Neutrophil (primary cell): ENCODE measurements around the gene DEGS2.
A peak's percentile ranks its signal among the peaks of the same experiment; 100 is the strongest.
"Not testable (repeated sequence)": the region's sequence is repeated elsewhere in the genome, so short reads cannot be mapped to it uniquely, and the experiment has no call there.

Experiments
- H3K27ac ChIP-seq: fragments of 200-600 bp; sonication (generic); 2 replicates; pipeline ENCODE4 v1.5.1; 2016; ENCODE audit warnings: mild to moderate bottlenecking, moderate library complexity
- H3K27me3 ChIP-seq: fragments of 200-600 bp; sonication (generic); 2 replicates; pipeline ENCODE4 v1.6.0; 2016; ENCODE audit warnings: mild to moderate bottlenecking
- H3K36me3 ChIP-seq: fragments of 200-600 bp; sonication (generic); 2 replicates; pipeline ENCODE4 v1.5.1; 2017
- H3K4me1 ChIP-seq, 2 experiments: fragments of 200-600 bp in 1 of 2; sonication (generic) in 1 of 2; 1 replicate in 1 of 2; 2 replicates in 1 of 2; pipeline versions ENCODE4 v1.5.1 to v1.6.1; 2013 to 2016; ENCODE audit warnings: low read depth in 1 of 2, low read length in 1 of 2, mild to moderate bottlenecking in 1 of 2, moderate library complexity in 1 of 2; ENCODE audit not compliant: control insufficient read depth in 1 of 2, insufficient read depth in 1 of 2
- H3K4me3 ChIP-seq, 2 experiments: fragments of 200-600 bp in 1 of 2; sonication (generic) in 1 of 2; 1 replicate in 1 of 2; 2 replicates in 1 of 2; pipeline ENCODE4 v1.5.1; 2013 to 2016; ENCODE audit warnings: low read depth in 1 of 2, low read length in 1 of 2, mild to moderate bottlenecking in 1 of 2, moderate library complexity in 1 of 2
- H3K9me3 ChIP-seq: fragments of 200-600 bp; sonication (generic); 2 replicates; pipeline ENCODE4 v1.5.1; 2016
- TF ChIP-seq, protein P1 (sequence below): fragments of 200-600 bp; sonication (generic); IDR thresholded peaks from 2 replicates; pipeline ENCODE4 v1.5.1; 2016; ENCODE audit warnings: antibody characterized with exemption

The DEGS2 gene

DNA sequence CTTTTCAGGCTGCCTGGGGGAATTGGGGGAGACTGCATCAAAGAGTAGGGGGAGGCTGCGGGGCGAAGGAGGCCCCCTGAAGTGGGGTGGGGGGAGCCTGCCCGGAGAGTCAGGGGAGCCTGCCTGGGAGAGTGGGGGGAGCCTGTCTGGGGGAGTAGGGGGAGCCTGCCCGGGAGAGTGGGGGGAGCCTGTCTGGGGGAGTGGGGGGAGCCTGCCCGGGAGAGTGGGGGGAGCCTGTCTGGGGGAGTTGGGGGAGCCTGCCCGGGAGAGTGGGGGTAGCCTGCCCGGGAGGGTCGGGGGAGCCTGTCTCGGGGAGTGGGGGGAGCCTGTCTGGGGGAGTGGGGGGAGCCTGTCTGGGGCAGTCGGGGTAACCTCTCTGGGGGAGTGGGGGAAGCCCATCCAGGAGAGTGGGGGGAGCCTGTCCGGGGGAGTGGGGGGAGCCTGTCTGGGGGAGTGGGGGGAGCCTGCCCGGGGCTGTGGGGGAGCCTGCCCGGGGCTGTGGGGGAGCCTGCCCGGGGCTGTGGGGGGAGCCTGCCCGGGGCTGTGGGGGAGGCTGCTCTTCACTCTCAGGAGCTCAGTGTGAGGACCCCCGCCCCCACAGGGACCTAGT lies 6.5 kb upstream of the DEGS2 start:
- peaks cover 44% of the 10 kb centered on the region for H3K27me3 ChIP-seq
- H3K36me3 ChIP-seq: no peaks in the 10 kb centered on the region
- H3K4me1 ChIP-seq: peaks cover 7 to 8% of the 10 kb centered on the region in 2 experiments
- H3K4me3 ChIP-seq: peak overlapping the region in 1 of 2 experiments; percentile 39
- H3K27ac ChIP-seq: no peak overlapping the region
- TF ChIP-seq, protein P1, sequence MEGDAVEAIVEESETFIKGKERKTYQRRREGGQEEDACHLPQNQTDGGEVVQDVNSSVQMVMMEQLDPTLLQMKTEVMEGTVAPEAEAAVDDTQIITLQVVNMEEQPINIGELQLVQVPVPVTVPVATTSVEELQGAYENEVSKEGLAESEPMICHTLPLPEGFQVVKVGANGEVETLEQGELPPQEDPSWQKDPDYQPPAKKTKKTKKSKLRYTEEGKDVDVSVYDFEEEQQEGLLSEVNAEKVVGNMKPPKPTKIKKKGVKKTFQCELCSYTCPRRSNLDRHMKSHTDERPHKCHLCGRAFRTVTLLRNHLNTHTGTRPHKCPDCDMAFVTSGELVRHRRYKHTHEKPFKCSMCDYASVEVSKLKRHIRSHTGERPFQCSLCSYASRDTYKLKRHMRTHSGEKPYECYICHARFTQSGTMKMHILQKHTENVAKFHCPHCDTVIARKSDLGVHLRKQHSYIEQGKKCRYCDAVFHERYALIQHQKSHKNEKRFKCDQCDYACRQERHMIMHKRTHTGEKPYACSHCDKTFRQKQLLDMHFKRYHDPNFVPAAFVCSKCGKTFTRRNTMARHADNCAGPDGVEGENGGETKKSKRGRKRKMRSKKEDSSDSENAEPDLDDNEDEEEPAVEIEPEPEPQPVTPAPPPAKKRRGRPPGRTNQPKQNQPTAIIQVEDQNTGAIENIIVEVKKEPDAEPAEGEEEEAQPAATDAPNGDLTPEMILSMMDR: no peak
- H3K9me3 ChIP-seq: no peaks in the 10 kb centered on the region

DNA sequence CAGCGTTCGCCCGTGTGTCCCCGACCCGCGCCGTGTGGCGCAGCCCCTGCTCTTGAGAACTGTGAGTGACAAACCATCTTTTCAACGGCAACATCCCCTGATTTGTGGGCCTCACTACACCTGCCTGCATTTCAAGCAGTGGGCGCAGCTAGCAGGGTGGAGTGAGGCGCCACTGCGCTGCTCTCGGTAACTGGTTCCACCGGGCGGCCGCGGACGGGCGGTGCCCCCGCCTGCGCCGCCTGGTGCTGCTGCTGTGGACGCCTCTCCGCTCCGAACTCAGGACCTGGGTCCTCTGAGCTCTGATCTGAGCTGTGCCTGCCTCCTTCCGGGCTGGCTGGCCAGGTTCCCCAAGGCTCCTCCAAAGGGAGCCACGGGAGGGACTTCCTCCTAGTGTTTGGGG lies 5.9 kb upstream of the DEGS2 start:
- H3K36me3 ChIP-seq: no peaks in the 10 kb centered on the region
- no peak overlapping the region for H3K4me3 ChIP-seq
- no peaks in the 10 kb centered on the region for H3K9me3 ChIP-seq
- H3K27me3 ChIP-seq: peaks cover 50% of the 10 kb centered on the region
- TF ChIP-seq, protein P1: no peak
- peaks cover 7 to 8% of the 10 kb centered on the region in 2 experiments for H3K4me1 ChIP-seq
- no peak overlapping the region for H3K27ac ChIP-seq

DNA sequence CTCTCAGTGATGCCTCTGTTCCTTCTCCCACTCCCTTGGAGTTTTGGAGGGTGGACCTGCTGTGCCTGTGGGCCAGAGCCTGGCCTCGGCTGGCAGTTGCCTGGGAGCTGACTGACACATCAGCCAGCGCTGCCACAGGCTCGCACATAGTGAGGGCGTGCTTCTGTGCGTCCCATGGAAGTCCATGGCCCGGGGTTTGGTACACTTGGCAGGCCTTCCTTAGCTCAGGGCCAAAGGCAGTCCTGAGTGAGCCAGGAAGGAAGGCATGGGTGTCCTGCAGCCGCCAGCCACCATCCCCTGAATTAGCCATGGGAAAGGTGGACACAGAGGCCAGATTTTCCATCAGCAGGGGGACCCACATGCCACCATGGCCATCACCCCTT lies 1.1 kb upstream of the DEGS2 start:
- Histone ChIP-seq H3K9me3 (no peaks in the 10 kb centered on the region), H3K4me3 (no peak overlapping the region), H3K4me1 (peaks cover 12 to 13% of the 10 kb centered on the region in 2 experiments), H3K27me3 (peaks cover 81% of the 10 kb centered on the region), H3K27ac (no peak overlapping the region), H3K36me3 (no peaks in the 10 kb centered on the region)
- TF ChIP-seq, protein P1: no peak

DNA sequence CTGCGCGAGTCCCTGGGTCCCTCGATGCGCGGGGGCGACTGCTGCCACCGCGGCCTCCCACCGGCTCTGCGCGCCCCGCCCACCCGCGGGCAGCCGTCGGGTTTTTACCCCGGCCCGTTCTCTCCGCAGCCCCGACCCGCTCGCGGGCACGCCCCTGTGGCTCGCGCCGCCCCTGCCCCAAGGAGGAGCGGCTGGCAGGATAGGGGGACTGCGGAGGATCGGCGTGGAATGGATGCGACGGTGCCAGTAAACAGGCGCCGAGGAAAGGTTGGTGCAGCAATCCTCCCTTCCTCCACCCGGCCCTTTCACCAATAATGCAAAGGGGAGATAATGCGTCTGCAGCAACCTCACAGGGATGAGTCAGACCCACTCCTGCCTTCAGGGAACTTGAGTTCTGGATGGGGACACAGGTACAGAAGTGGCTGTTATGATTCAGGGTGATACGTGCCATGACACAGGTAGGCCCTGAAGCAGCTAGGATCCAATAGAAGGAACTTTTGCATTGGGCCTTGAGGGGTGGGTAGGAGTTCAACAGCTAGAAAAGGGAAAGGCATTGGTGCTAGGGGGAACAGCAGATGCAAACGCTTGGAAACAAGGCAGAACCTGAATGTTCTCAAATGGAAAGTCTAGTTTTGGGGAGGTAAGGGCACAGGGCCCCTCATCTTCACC lies 554 bp upstream of the DEGS2 start:
- TF ChIP-seq, protein P1: no peak
- H3K36me3 ChIP-seq: no peaks in the 10 kb centered on the region
- H3K27ac ChIP-seq: no peak overlapping the region
- H3K9me3 ChIP-seq: peaks cover 4% of the 10 kb centered on the region
- H3K27me3 ChIP-seq: peaks cover 76% of the 10 kb centered on the region
- peak overlapping the region; percentile 26 to 60 for H3K4me3 ChIP-seq
- peaks cover 12 to 13% of the 10 kb centered on the region in 2 experiments for H3K4me1 ChIP-seq

DNA sequence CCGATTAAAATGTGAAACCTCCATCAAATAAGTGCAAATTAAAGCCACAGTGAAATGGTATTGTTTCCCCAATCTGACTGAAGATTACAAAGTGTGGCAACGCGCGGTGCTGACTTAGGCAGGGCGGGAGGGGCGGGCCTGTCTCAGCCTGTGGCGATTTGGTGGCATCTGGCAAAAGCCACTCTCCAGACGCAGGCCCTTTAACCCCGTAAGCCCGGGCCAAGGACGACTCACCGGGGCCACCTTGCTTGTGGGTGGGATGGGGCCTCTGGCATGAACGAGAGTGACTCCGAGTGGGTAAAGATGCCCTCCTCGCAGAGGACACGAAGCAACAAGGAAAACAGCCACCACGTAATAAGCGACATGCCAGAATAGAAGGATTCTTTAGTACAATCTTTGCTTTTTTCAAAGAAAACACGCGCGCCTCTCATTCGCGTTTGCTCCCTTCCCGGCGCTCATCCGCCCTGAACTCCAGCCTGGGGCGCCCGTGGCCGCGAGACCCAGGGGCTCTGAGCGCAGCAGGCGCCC lies 815 bp downstream of the DEGS2 start:
- no peaks in the 10 kb centered on the region for H3K36me3 ChIP-seq
- peaks cover 68% of the 10 kb centered on the region for H3K27me3 ChIP-seq
- no peak overlapping the region for H3K4me3 ChIP-seq
- H3K9me3 ChIP-seq: peaks cover 12% of the 10 kb centered on the region
- peaks cover 12 to 13% of the 10 kb centered on the region in 2 experiments for H3K4me1 ChIP-seq
- TF ChIP-seq, protein P1: no peak
- H3K27ac ChIP-seq: no peak overlapping the region

DNA sequence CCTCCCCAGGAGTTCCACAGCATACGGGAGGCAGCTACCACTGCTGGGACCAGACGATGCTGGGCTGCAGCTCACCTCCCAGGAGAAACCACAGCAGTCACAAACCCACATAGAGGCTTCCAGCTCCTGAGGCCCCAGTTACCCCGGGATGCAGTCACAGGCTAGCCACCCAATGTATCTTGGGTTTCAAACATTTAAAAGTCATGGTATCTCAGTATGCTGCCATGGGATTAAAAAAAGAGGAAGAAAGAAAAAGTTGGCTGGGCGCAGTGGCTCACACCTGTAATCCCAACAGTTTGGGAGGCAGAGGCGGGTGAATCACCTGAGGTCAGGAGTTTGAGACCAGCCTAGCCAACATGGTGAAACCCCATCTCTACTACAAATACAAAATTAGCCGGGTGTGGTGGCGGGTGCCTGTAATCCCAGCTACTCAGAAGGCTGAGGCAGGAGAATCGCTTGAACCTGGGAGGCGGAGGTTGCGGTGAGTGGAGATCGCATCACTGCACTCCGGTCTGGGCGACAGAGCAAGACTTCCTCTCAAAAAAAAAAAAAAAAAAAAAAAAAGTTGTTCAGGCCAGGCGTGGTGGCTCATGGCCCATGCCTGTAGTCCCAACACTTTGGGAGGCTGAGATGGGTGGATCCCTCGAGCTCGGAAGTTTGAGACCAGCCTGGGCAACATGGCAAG lies 1.8 kb downstream of the DEGS2 start:
- Histone ChIP-seq H3K27me3 (peaks cover 64% of the 10 kb centered on the region), H3K9me3 (peaks cover 12% of the 10 kb centered on the region), H3K4me1 (peaks cover 12 to 13% of the 10 kb centered on the region in 2 experiments)
- H3K36me3 ChIP-seq, H3K27ac ChIP-seq, H3K4me3 ChIP-seq: not testable (repeated sequence)
